Measurements from ENCODE around the gene RABGAP1L.

DNA sequence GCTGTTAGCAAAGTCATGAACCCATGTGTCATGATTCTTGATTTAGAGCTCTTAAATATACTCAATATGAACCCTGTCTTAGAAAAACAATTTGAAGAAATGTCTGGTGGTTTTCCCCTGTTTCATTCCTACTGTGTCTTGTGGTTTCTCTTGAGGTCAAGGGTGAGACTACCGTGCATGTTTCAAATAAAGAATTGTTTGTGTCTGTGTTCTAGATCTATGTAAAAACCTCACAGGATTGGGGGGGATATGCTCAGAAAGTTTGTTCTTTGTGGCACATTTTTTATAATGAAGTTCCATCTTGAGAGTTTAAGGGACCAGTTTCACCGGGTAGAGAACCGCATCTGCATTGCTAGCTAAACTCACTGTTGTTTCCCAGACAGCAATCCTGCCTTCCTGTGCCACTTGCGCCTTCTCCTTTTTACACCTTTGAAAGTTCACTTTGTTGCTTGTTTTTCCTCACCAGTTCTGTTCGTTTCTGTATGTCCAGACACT is 809.5 kb downstream of the RABGAP1L start:
- TF ChIP-seq CTCF (conservative IDR thresholded peaks at IDR 0.05) (no peak), ZFX (IDR thresholded peaks at IDR 0.05) (no peak)

Data from C4-2B (cell line).